A549 treated with Mapracorat at 1 μM for 4 hours (cell line): Measurements from ENCODE around the gene DMAC1. TPM values are rescaled to one million over a fixed set of nuclear protein-coding genes. Genes with fewer than 3 reads are reported as not detected.

Source experiments
- total RNA-seq: library from RNA; stranded (reverse); fragments of 200-300 nt; extraction: Qiagen RNA extraction; gene quantifications from 5 replicates; pipeline ENCODE4 v1.2.3, GENCODE V29; 2022

DMAC1 gene, protein sequence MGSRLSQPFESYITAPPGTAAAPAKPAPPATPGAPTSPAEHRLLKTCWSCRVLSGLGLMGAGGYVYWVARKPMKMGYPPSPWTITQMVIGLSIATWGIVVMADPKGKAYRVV
- total RNA-seq: 28.0 to 82.5 TPM (median 73.4 TPM) in 5 replicates

DNA sequence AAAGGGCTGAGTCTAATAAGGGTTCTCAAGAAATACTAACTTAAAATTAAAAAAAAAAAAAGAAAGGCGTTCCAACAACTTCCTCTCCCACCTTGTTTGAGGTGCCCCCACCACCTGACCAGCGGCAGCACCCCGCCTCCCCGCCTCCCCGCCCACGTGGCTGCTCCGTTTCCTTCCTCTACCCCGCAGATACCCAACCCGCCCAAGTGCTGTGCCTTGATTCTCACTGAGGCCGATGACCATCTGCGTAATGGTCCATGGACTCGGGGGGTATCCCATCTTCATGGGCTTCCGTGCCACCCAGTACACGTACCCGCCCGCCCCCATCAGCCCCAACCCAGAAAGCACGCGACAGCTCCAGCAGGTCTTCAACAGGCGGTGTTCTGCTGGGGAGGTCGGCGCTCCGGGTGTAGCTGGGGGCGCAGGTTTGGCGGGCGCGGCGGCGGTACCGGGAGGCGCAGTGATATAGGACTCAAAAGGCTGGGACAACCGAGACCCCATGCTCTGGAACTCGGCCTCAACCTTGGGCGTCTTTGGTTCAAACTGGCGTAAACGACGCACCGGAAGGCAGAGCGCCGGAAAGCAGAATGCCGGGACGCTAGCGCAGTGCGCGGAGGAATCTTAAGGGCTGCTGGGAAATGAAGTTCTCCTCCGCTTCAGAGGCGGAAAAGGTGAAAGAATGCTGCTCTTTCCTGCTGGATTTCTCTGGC is at the start of gene DMAC1:
Gene DMAC1, minus strand, starts transcription at position 545 of the 710 bp plus-strand sequence. Its CDS starts 44 bp downstream, at position 501.

